HPDE6-E6E7 (cell line): ENCODE data around the gene IL16.

ENCODE experiments used
- DNase-seq: peaks from one replicate; pipeline ENCODE4 v3.0.0; 2011; ENCODE audit warnings: missing footprints; ENCODE audit errors: extremely low spot score

Gene IL16

GRCh38 chr15:81255958-81256320 is 59.3 kb downstream of the IL16 start:
- DNase-seq, result no peak

GRCh38 chr15:81256916-81257315 is 60.2 kb downstream of the IL16 start:
- peak; percentile 34 for DNase-seq

GRCh38 chr15:81257435-81257834 is 60.8 kb downstream of the IL16 start:
- DNase-seq, result no peak

GRCh38 chr15:81258455-81258854 is 61.8 kb downstream of the IL16 start:
- no peak for DNase-seq

GRCh38 chr15:81259760-81260298 is 63.1 kb downstream of the IL16 start:
- DNase-seq, result no peak

- DNase-seq, result no peak
These were observed 64.6 kb downstream of the IL16 start for GRCh38 chr15:81261172-81261811.

GRCh38 chr15:81263477-81263876 is 66.8 kb downstream of the IL16 start:
- DNase-seq, result no peak

GRCh38 chr15:81264072-81264857 is 67.6 kb downstream of the IL16 start:
- DNase-seq, result no peak

- DNase-seq, result no peak
These were observed 68.7 kb downstream of the IL16 start for GRCh38 chr15:81265256-81265943.

- peak; percentile 78 for DNase-seq
These were observed 69.5 kb downstream of the IL16 start for GRCh38 chr15:81265944-81266775.

- no peak for DNase-seq
These were observed 71.7 kb downstream of the IL16 start for GRCh38 chr15:81268340-81268739.

- DNase-seq, result no peak
These were observed 72.4 kb downstream of the IL16 start for GRCh38 chr15:81268881-81269601.

- no peak for DNase-seq
These were observed 73.5 kb downstream of the IL16 start for GRCh38 chr15:81270188-81270587.

- DNase-seq, result no peak
These were observed 74.3 kb downstream of the IL16 start for GRCh38 chr15:81270781-81271491.

- no peak for DNase-seq
These were observed 75.3 kb downstream of the IL16 start for GRCh38 chr15:81271761-81272644.

GRCh38 chr15:81273200-81273599 is 76.5 kb downstream of the IL16 start:
- DNase-seq, result no peak

GRCh38 chr15:81273855-81274254 is 77.2 kb downstream of the IL16 start:
- no peak for DNase-seq

- no peak for DNase-seq
These were observed 77.6 kb downstream of the IL16 start for GRCh38 chr15:81274255-81274654.
